A673 (cell line): ENCODE results near the gene XAB2. TPM values are rescaled to one million over a fixed set of nuclear protein-coding genes. Genes with fewer than 3 reads are reported as not detected.

Source experiments
- BruUV-seq: library from RNA; stranded (reverse); fragments of 400-500 nt; replicated peaks from 2 replicates; lab custom pipeline; 2021; lab: Mats Ljungman, UMichigan
- CTCF ChIA-PET: fragments of 300-600 bp; sonication (Branson Sonifier 250); formaldehyde crosslinking; loops from one replicate; lab custom pipeline; 2022; ENCODE audit warnings: antibody characterized with exemption; lab: Charles Lee
- POLR2A ChIA-PET: fragments of 300-600 bp; sonication (Branson Sonifier 250); formaldehyde crosslinking; loops from one replicate; lab custom pipeline; 2022; ENCODE audit warnings: antibody characterized with exemption; ENCODE audit not compliant: low non-redundant PET; lab: Charles Lee
- DNase-seq: peaks from one replicate; pipeline ENCODE4 v3.0.0-alpha.2; 2015; ENCODE audit warnings: low spot score
- H3K27ac ChIP-seq: fragments of 200-600 bp; sonication (generic); 2 replicates; pipeline ENCODE4 v1.5.1; 2016; ENCODE audit warnings: mixed run types, low read depth, mild to moderate bottlenecking, mixed read lengths, antibody characterized with exemption, low read length; ENCODE audit not compliant: poor library complexity, severe bottlenecking
- H3K27me3 ChIP-seq: fragments of 200-600 bp; sonication (generic); replicated peaks from 2 replicates; pipeline ENCODE4 v1.6.1; 2017; ENCODE audit warnings: mixed run types, low read depth, mild to moderate bottlenecking, mixed read lengths, antibody characterized with exemption, low read length; ENCODE audit not compliant: insufficient read depth, poor library complexity
- H3K36me3 ChIP-seq: fragments of 200-600 bp; sonication (generic); 2 replicates; pipeline ENCODE4 v1.6.1; 2016; ENCODE audit warnings: mixed run types, mild to moderate bottlenecking, mixed read lengths, antibody characterized with exemption, low read length; ENCODE audit not compliant: insufficient read depth, poor library complexity, severe bottlenecking
- H3K4me1 ChIP-seq: fragments of 200-600 bp; sonication (generic); 2 replicates; pipeline ENCODE4 v1.6.1; 2017; ENCODE audit warnings: mixed run types, mild to moderate bottlenecking, mixed read lengths, antibody characterized with exemption, low read length; ENCODE audit not compliant: insufficient read depth, poor library complexity, severe bottlenecking
- H3K4me3 ChIP-seq: fragments of 200-600 bp; sonication (generic); 2 replicates; pipeline ENCODE4 v1.5.1; 2016; ENCODE audit warnings: low read depth, mixed run types, mild to moderate bottlenecking, mixed read lengths, low read length; ENCODE audit not compliant: poor library complexity, severe bottlenecking
- H3K9me3 ChIP-seq: fragments of 200-600 bp; sonication (generic); 2 replicates; pipeline ENCODE4 v1.6.1; 2016; ENCODE audit warnings: mixed run types, low read depth, mild to moderate bottlenecking, mixed read lengths, antibody characterized with exemption, low read length; ENCODE audit not compliant: poor library complexity, severe bottlenecking
- CTCF ChIP-seq: fragments of 300-800, 200-600 bp; sonication (generic); conservative IDR thresholded peaks from 2 replicates; pipeline ENCODE4 v1.5.1; 2017; ENCODE audit warnings: low read depth, mild to moderate bottlenecking, antibody characterized with exemption, low read length, moderate library complexity, mixed read lengths
- EZH2 ChIP-seq: fragments of 200-600 bp; sonication (generic); IDR thresholded peaks from 2 replicates; pipeline ENCODE4 v1.6.1; 2017; ENCODE audit warnings: borderline replicate concordance, low read depth, mild to moderate bottlenecking, mixed read lengths, antibody characterized with exemption, low read length; ENCODE audit not compliant: poor library complexity, severe bottlenecking
- intact Hi-C: fragments of 100-400 bp; cut with micrococcal nuclease; formaldehyde crosslinking; loops from one replicate; pipeline ENCODE4 v1.10.0; 2022; ENCODE audit not compliant: unreplicated experiment
- total RNA-seq: library from RNA; stranded (reverse); gene quantifications from 2 replicates; pipeline ENCODE4 v1.2.3, GENCODE V29; 2021

Gene XAB2
- total RNA-seq, 1 experiment from 2014 or later = 46.8 TPM

DNA sequence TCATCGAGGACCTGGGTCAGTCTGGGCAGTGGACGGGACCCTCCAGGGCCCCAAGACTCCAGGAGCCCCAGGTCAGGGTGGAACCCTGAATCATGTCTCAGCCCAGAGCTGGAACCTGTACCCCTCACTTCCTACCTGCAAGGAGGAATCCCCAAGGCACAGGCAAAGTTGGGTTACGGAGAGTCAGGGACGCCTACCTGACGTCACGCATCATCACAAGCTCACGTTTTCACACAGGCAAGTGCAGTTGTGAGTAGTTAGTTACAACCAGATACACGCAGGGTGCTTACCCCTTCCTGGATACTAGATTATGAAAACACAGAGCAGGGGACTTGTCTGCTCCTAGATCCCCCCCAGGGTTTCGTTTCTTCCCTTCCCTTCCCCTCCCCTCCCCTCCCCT lies 41.4 kb upstream of the XAB2 start:
- no peaks in the 10 kb centered on the region for H3K27me3 ChIP-seq

GRCh38 chr19:7670150-7670783 lies 40.9 kb upstream of the XAB2 start:
- H3K27me3 ChIP-seq = no peaks in the 10 kb centered on the region
- POLR2A ChIA-PET = no interaction called here
- peak; percentile 35 for DNase-seq
- peak overlapping the region; percentile 34 for H3K4me3 ChIP-seq
- H3K9me3 ChIP-seq = no peaks in the 10 kb centered on the region
- intact Hi-C loops = no loop called here
- no TSS peak for BruUV-seq
- H3K4me1 ChIP-seq = peaks cover 3% of the 10 kb centered on the region
- no peaks in the 10 kb centered on the region for H3K36me3 ChIP-seq
- no peak overlapping the region for H3K27ac ChIP-seq
- no peak for TF ChIP-seq EZH2
- TF ChIP-seq CTCF = no peak
- CTCF ChIA-PET = no interaction called here

More for the DNA sequence above, 41.4 kb upstream of the XAB2 start:
- Histone ChIP-seq H3K9me3 (no peaks in the 10 kb centered on the region), H3K4me3 (no peak overlapping the region), H3K27ac (no peak overlapping the region), H3K4me1 (peaks cover 3% of the 10 kb centered on the region), H3K36me3 (no peaks in the 10 kb centered on the region)
- BruUV-seq = no TSS peak
- intact Hi-C loops = no loop called here
- POLR2A ChIA-PET = no interaction called here
- no peak for TF ChIP-seq CTCF
- TF ChIP-seq EZH2 = no peak
- no peak for DNase-seq
- CTCF ChIA-PET = no interaction called here

GRCh38 chr19:7669641-7670040 lies 40.3 kb upstream of the XAB2 start:
- Histone ChIP-seq H3K4me3 (no peak overlapping the region), H3K9me3 (no peaks in the 10 kb centered on the region), H3K36me3 (no peaks in the 10 kb centered on the region), H3K27ac (no peak overlapping the region), H3K4me1 (peaks cover 3% of the 10 kb centered on the region), H3K27me3 (no peaks in the 10 kb centered on the region)
- no peak for DNase-seq
- ChIA-PET CTCF (no interaction called here), POLR2A (no interaction called here)
- no peak for TF ChIP-seq CTCF
- TF ChIP-seq EZH2 = no peak
- intact Hi-C loops = no loop called here
- BruUV-seq = no TSS peak
